GM18951 (cell line): ENCODE measurements around the gene WIPF2.
"Not testable (repeated sequence)": the region's sequence is repeated elsewhere in the genome, so short reads cannot be mapped to it uniquely, and the experiment has no call there.

Experiments used
- POLR2A ChIP-seq: IDR thresholded peaks from 4 replicates; pipeline ENCODE4 v1.6.1; 2011; ENCODE audit warnings: mild to moderate bottlenecking; ENCODE audit not compliant: insufficient read length, insufficient read depth; ENCODE audit errors: extremely low read depth
- in situ Hi-C: fragments of 300-500 bp; cut with MboI; formaldehyde crosslinking; loops from one replicate; pipeline ENCODE4 v1.12.0; 2022; ENCODE audit warnings: low sequenced_read_pairs, mixed read lengths, inconsistent platforms; ENCODE audit not compliant: unreplicated experiment

WIPF2 gene

GRCh38 chr17:40283662-40284061 lies 64.6 kb downstream of the WIPF2 start:
- in situ Hi-C loops = no loop called here
- TF ChIP-seq POLR2A = no peak

- in situ Hi-C loops = no loop called here
- no peak for TF ChIP-seq POLR2A
Observed at GRCh38 chr17:40284085-40284713, 65.1 kb downstream of the WIPF2 start.

- no peak for TF ChIP-seq POLR2A
- in situ Hi-C loops = no loop called here
Observed at GRCh38 chr17:40286473-40286872, 67.4 kb downstream of the WIPF2 start.

- TF ChIP-seq POLR2A = no peak
- in situ Hi-C loops = no loop called here
Observed at GRCh38 chr17:40287159-40287493, 68.0 kb downstream of the WIPF2 start.

GRCh38 chr17:40287494-40288369 lies 68.6 kb downstream of the WIPF2 start, which contains the start of gene CDC6:
TSS of gene CDC6 (plus strand) at chr17:40287879. CDS start at chr17:40289421, 1,542 bp downstream.
- TF ChIP-seq POLR2A = peak; percentile 87
- in situ Hi-C loops = no loop called here

- no peak for TF ChIP-seq POLR2A
- in situ Hi-C loops = no loop called here
Observed at GRCh38 chr17:40290629-40291280, 71.7 kb downstream of the WIPF2 start.

GRCh38 chr17:40291281-40291664 lies 72.2 kb downstream of the WIPF2 start:
- in situ Hi-C loops = no loop called here
- no peak for TF ChIP-seq POLR2A

- in situ Hi-C loops = no loop called here
- TF ChIP-seq POLR2A = no peak
Observed at GRCh38 chr17:40293363-40293762, 74.3 kb downstream of the WIPF2 start.

GRCh38 chr17:40295488-40296436 lies 76.7 kb downstream of the WIPF2 start:
- in situ Hi-C loops = no loop called here
- no peak for TF ChIP-seq POLR2A

GRCh38 chr17:40297511-40297910 lies 78.4 kb downstream of the WIPF2 start:
- in situ Hi-C loops = no loop called here
- no peak for TF ChIP-seq POLR2A

- in situ Hi-C loops = no loop called here
- TF ChIP-seq POLR2A = no peak
Observed at GRCh38 chr17:40298726-40299125, 79.6 kb downstream of the WIPF2 start.

GRCh38 chr17:40299159-40299757 lies 80.2 kb downstream of the WIPF2 start:
- in situ Hi-C loops = not testable (repeated sequence)
